Measurements from ENCODE around the gene ATCAY.

ATCAY gene

DNA sequence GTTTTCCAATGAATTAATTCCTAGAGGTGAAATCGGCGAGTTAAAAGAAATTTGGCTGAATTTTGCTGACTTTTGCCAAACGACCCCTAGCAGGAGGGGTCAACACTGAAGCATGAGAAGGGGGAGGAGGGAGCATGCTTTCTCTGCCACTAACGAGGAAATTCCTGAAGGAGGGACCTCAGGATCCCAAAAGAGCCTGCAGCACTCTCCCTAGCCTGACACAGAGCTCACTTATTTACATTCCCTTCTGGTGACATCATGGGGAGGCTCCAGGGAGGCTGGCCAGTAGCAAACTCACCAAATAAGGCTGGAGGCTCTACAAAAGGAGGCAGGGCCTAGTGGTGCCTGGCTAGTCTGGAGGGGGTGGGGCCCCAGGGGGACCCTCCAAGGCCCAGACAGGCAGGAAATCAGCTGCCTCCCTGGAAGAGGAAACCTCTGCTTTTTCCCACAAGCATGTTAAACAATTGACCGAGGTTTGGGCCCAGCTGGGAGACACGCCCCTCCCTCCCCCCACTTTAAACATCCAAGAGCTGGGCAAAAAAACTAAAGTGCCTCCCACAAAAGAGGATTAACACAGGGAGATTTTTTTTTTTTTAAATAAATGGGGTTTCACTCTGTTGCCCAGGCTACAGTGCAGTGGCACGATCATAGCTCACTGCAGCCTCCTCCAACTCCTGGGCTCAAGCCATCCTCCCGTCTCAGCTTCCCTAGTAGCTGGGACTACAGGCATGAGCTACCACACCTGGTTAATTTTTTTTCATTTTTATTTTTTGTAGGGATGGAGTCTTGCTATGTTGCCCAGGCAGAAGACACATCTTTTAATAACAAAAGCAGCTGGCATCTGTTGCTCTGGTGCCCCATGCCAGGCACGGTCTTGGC lies 88.3 kb downstream of the ATCAY start:
- Mint-ChIP-seq H3K4me3 (peak overlapping the region; percentile 89 to 94), H3K27me3 (no peaks in the 10 kb centered on the region), H3K27ac (peak overlapping the region; percentile 78 to 90), H3K4me1 (ENCODE audit: low read depth in 2 of 2) (peaks cover 22 to 27% of the 10 kb centered on the region in 2 donors), H3K36me3 (ENCODE audit: insufficient read depth) (peaks cover 52% of the 10 kb centered on the region), H3K9me3 (no peaks in the 10 kb centered on the region)
- DNase-seq = no peak
- no peak for ATAC-seq (replicated peaks)

DNA sequence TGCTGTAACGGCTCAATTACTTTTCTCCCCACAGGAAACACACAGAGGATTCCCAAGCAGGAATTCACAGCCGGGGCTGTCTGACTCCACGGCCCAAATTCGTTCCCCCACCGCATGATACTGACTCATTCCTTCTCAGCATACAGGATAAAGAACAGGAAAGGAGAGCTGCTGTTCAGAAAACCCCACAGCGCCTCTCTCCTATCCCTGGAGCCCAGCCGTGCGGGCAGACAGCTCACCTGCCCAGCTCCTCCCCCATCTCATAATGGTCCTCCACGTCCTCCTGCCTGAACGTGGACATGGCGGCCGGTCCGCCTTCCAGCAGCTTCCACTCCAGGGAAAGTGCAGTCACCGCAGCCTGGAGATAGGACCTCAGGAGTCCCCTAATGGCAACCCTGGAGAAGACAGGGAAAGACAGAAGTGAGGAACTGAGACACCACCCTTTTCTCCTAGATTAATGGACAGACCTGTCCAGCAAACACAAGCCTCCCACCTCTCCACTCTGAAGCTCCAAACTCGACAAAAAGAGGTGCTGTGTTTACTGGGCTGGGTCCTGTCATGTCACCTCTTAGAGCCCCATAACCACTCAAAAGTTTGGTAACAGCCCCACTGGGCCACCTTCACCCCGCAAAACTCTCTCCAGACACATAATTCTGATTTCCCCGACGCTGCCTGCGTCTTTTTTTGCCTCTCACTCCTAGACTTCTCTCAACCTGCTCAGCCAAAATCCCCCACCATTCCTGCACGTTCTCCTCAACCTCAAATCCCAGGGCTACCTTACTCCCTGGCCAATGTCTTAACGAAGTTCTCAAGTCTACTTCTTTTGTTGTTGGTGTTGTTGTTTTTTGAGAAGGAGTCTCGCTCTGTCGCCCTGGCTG lies 89.2 kb downstream of the ATCAY start:
- peaks cover 50% of the 10 kb centered on the region for H3K36me3 Mint-ChIP-seq (ENCODE audit: insufficient read depth)

DNA sequence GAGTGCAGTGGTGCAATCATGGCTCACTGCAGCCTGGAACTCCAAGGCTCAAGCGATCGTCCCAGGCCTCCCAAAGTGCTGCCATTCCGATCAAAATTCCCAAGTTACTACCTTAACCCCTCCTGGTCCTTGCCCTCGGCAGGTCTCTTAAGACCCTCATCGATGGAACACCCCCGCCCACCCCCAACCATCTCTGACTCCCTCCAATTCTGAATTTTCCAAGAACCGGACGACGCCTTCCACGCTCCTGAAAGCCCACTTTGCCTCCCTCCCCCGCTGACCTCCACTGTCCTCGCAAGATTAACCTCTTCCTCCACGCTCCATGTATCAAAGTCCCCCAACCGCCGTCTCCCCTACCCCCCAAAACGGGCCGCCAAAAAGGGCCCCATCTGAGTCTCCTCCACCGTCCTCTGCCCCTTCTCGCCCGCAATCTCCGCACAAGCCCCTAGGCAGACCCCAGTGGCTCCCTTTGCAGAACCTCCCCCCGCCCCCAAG lies 89.9 kb downstream of the ATCAY start:
- Mint-ChIP-seq H3K27me3 (no peaks in the 10 kb centered on the region), H3K27ac (peak overlapping the region; percentile 78 to 90), H3K9me3 (no peaks in the 10 kb centered on the region), H3K4me1 (ENCODE audit: low read depth in 2 of 2) (peaks cover 22 to 27% of the 10 kb centered on the region in 2 donors), H3K36me3 (ENCODE audit: insufficient read depth) (peaks cover 50% of the 10 kb centered on the region), H3K4me3 (peak overlapping the region; percentile 89 to 94)
- DNase-seq = no peak
- no peak for ATAC-seq (replicated peaks)

More for the DNA sequence above, 89.2 kb downstream of the ATCAY start:
- no peaks in the 10 kb centered on the region for H3K27me3 Mint-ChIP-seq
- peak overlapping the region; percentile 78 to 90 for H3K27ac Mint-ChIP-seq
- H3K4me1 Mint-ChIP-seq (ENCODE audit: low read depth in 2 of 2) = peaks cover 22 to 27% of the 10 kb centered on the region in 2 donors
- DNase-seq (no peak), ATAC-seq (replicated peaks) (no peak)
- peak overlapping the region; percentile 89 to 94 for H3K4me3 Mint-ChIP-seq
- no peaks in the 10 kb centered on the region for H3K9me3 Mint-ChIP-seq

DNA sequence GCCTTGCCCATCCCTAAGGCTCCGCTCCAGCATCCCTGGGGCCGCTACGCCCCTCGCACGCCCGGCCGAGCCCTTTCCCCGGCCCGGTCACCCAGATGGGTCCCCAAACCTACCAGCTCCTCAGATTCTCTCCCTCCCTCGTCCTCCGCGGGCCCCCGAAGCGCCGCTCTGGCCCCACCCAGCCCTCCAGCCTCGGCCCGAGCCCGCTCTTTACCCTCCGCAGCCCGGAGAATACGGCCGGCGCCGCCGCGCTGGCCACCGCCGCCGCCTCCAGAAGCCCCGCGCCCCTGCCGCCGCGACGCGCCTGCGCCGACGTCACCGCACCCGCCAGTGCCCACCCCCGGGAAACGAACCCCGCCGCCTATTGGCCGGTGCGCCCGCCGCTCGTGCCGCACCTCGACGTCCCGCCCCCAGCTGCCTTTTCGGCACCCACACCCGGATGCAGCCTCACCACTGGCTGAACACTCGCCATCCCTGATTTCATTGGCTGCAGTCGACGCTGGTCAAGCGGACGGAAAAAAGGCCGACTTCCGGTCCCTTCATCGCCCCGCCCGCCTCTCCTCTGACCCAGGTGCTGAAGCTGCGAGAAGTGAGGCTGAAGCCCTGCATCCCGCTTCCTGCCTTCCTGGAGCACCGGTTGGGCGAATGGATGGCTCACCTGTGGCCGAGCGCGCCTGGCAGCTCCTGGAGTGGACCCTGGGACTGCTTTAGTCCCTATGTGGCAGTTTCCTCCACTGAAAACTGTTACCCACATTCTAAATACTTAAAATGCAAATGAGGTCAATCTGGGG lies 90.5 kb downstream of the ATCAY start, which contains the start of gene DAPK3:
Gene DAPK3 (minus strand): TSS at position 292 of the 791 bp plus-strand sequence. CDS start 1,364 bp downstream, outside the sequence.
- Mint-ChIP-seq H3K27ac (peak within 1 kb of the TSS; percentile 78 to 90), H3K4me1 (ENCODE audit: low read depth in 2 of 2) (peaks cover 22 to 29% of the 10 kb centered on the region in 2 donors), H3K27me3 (no peaks in the 10 kb centered on the region), H3K4me3 (peak within 1 kb of the TSS; percentile 89 to 94), H3K36me3 (ENCODE audit: insufficient read depth) (peaks cover 57% of the 10 kb centered on the region), H3K9me3 (no peaks in the 10 kb centered on the region)
- ATAC-seq (replicated peaks) = peak; percentile 90
- DNase-seq = peak; percentile 82 to 84 (median 82)

DNA sequence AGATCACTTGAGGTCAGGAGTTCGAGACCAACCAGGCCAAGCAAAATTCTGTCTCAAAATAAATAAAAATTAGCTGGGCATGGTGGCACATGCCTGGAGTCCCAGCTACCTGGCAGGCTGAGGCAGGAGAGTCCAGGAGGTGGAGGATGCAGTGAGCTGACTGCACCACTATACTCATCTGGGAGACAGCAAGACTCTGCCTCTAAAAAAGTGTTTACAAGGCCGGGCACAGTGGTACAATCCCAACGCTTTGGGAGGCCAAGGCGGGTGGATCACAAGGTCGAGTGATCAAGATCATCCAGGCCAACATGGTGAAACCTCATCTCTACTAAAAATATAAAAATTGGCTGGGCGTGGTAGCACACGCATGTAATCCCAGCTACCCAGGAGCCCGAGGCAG lies 94.7 kb downstream of the ATCAY start:
- H3K27ac Mint-ChIP-seq = peak overlapping the region in 1 of 2 donors; percentile 86
- DNase-seq (no peak), ATAC-seq (replicated peaks) (no peak)
- peaks cover 6 to 19% of the 10 kb centered on the region in 2 donors for H3K4me1 Mint-ChIP-seq (ENCODE audit: low read depth in 2 of 2)
- no peaks in the 10 kb centered on the region for H3K9me3 Mint-ChIP-seq
- peaks cover 79% of the 10 kb centered on the region for H3K36me3 Mint-ChIP-seq (ENCODE audit: insufficient read depth)
- H3K4me3 Mint-ChIP-seq = no peak overlapping the region
- no peaks in the 10 kb centered on the region for H3K27me3 Mint-ChIP-seq

DNA sequence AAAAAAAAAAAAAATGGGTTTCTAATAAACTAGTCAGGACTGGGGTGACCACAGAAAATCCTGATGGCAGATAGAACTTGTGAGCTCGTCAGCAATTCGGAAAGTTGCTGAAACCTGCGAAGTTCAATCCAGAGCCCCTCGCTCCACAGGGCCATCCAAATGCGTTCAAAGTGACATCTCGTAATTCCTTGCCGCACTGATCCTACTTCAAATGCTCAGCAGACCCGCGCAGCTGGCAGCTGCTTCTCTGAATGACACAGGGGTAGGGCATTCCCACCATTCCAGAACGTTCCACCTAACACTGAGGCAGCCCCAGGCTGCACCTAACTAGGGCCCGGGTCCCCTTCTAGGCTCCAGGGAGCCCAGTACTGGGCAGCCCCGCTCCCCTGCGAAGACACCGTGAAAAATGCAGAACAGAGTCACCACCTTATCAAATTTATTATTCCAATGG lies 95.2 kb downstream of the ATCAY start:
- H3K9me3 Mint-ChIP-seq = no peaks in the 10 kb centered on the region
- ATAC-seq (replicated peaks) = no peak
- DNase-seq = no peak
- H3K36me3 Mint-ChIP-seq (ENCODE audit: insufficient read depth) = peaks cover 80% of the 10 kb centered on the region
- peaks cover under 1 to 14% of the 10 kb centered on the region in 2 donors for H3K4me1 Mint-ChIP-seq (ENCODE audit: low read depth in 2 of 2)
- H3K4me3 Mint-ChIP-seq = no peak overlapping the region
- peak overlapping the region in 1 of 2 donors; percentile 86 for H3K27ac Mint-ChIP-seq
- H3K27me3 Mint-ChIP-seq = no peaks in the 10 kb centered on the region

DNA sequence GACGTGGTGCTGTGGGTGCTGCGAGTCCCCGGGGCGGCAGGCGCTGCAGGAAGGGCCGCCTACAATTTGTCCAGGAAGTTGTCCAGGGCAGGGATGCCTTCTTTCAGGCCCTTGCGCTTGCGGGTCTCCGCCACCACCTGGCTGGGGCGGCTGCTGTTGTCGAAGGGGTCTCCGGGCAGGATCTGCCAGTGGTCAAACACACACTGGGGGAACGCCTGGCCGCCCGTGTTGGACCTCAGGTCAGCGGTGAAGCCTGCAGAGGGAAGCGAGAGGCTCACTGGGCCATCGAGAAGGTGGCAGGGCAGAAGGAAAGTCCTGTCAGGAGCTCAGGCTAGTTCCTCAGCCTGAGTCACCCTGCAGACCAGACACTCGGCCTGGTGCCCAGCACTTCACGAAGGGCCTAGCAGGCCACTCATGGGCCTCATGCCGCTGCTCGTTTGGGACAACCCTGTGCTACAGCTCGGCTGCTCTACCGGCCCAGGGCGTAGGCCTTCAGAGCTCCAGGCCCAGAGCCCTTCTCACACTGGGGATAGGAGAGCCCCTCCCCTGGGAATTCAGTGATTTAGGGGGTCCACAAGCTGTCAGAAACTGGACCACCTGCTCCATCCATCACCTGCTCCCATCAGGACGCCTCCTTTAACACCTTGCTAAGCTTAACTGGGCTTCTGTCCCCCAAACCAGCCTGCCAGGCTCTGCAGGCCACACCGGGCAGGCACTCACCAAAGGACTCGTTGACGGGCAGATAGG lies 96.2 kb downstream of the ATCAY start:
- Mint-ChIP-seq H3K4me3 (peak overlapping the region in 1 of 2 donors; percentile 34), H3K9me3 (no peaks in the 10 kb centered on the region), H3K4me1 (ENCODE audit: low read depth in 2 of 2) (peaks cover 4 to 8% of the 10 kb centered on the region in 2 donors), H3K27me3 (no peaks in the 10 kb centered on the region), H3K36me3 (ENCODE audit: insufficient read depth) (peaks cover 81% of the 10 kb centered on the region), H3K27ac (peak overlapping the region; percentile 28 to 86)
- no peak for ATAC-seq (replicated peaks)
- no peak for DNase-seq

All from effector memory CD8-positive, alpha-beta T cell (primary cell).